GM19395 (cell line): ENCODE results near the gene NTM.
A peak's percentile ranks its signal among the peaks of the same experiment; 100 is the strongest.

Experiments used
- ATAC-seq: cut with Tn5 transposase; IDR thresholded peaks from one replicate; pipeline ENCODE4 v1.9.1; 2021; ENCODE audit warnings: mild to moderate bottlenecking, moderate library complexity; ENCODE audit not compliant: unreplicated experiment

NTM gene

GRCh38 chr11:132022285-132022684 lies 651.9 kb downstream of the NTM start:
- ATAC-seq: no peak

- ATAC-seq: no peak
These were observed 652.5 kb downstream of the NTM start for GRCh38 chr11:132022733-132023478.

- peak; percentile 58 for ATAC-seq
These were observed 654.3 kb downstream of the NTM start for GRCh38 chr11:132024587-132025295.

GRCh38 chr11:132026746-132027145 lies 656.3 kb downstream of the NTM start:
- ATAC-seq: no peak

- peak; percentile 73 for ATAC-seq
These were observed 658.2 kb downstream of the NTM start for GRCh38 chr11:132028380-132029240.

- no peak for ATAC-seq
These were observed 660.5 kb downstream of the NTM start for GRCh38 chr11:132030896-132031295.

GRCh38 chr11:132032555-132032954 lies 662.1 kb downstream of the NTM start:
- ATAC-seq: no peak

GRCh38 chr11:132033051-132033450 lies 662.6 kb downstream of the NTM start:
- no peak for ATAC-seq

GRCh38 chr11:132035228-132035627 lies 664.8 kb downstream of the NTM start:
- no peak for ATAC-seq

GRCh38 chr11:132035766-132036165 lies 665.4 kb downstream of the NTM start:
- no peak for ATAC-seq

- no peak for ATAC-seq
These were observed 665.8 kb downstream of the NTM start for GRCh38 chr11:132036220-132036619.

GRCh38 chr11:132036746-132037466 lies 666.5 kb downstream of the NTM start:
- no peak for ATAC-seq

- ATAC-seq: no peak
These were observed 667.0 kb downstream of the NTM start for GRCh38 chr11:132037467-132037862.

- no peak for ATAC-seq
These were observed 667.5 kb downstream of the NTM start for GRCh38 chr11:132037956-132038355.

GRCh38 chr11:132039521-132039920 lies 669.1 kb downstream of the NTM start:
- ATAC-seq: no peak

GRCh38 chr11:132042296-132042695 lies 671.9 kb downstream of the NTM start:
- no peak for ATAC-seq

- no peak for ATAC-seq
These were observed 673.3 kb downstream of the NTM start for GRCh38 chr11:132043714-132044113.

- ATAC-seq: no peak
These were observed 674.7 kb downstream of the NTM start for GRCh38 chr11:132045107-132045506.

GRCh38 chr11:132046288-132046865 lies 676.0 kb downstream of the NTM start:
- no peak for ATAC-seq

GRCh38 chr11:132047167-132047566 lies 676.8 kb downstream of the NTM start:
- no peak for ATAC-seq
